Measurements from ENCODE around the gene NEDD4L. TPM values are rescaled to one million over a fixed set of nuclear protein-coding genes. Genes with fewer than 3 reads are reported as not detected.
A peak's percentile ranks its signal among the peaks of the same experiment; 100 is the strongest.

Gene NEDD4L
- total and polyA plus RNA-seq, 4 donors: 40.2 to 308 (median 148) TPM

DNA sequence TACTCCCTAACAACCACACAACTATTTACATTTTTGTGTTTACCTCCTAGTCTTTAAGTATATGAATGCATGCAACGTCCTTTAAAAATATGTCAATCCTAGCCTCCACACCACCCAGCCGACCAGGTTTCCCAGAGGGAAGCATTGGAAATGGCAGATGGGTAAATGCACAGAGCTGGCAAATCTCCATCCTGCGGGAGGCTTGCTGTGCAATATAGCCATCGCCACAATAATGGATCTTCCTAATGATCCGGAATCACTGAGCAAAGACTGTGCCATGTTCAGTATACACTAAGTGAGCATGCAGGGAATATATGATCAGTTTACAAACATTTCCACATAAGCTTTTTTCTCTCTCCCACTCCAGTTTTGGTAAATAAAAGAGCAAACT is 131.8 kb downstream of the NEDD4L start:
- DNase-seq (no peak), ATAC-seq (ENCODE audit: insufficient read depth, low FRiP score) (no peak)
- no peak overlapping the region for H3K4me3 ChIP-seq
- TF ChIP-seq CTCF (IDR thresholded peaks at IDR 0.05; ENCODE audit: control extremely low read depth, extremely low read depth): no peak
- H3K36me3 ChIP-seq (ENCODE audit: control insufficient read depth in 4 of 4, insufficient read depth in 4 of 4, low read length in 4 of 4): peaks cover 0 to 8% (median under 1%) of the 10 kb centered on the region in 4 donors
- peaks cover 0 to 47% (median 28%) of the 10 kb centered on the region in 5 donors for H3K4me1 ChIP-seq (ENCODE audit: control insufficient read depth in 5 of 5, insufficient read depth in 5 of 5, low read length in 5 of 5)
- no peaks in the 10 kb centered on the region for H3K27me3 ChIP-seq (ENCODE audit: control insufficient read depth in 3 of 3, insufficient read depth in 3 of 3, low read length in 2 of 3)
- H3K27ac ChIP-seq (ENCODE audit: low read depth in 1 of 2, low read length in 1 of 2): no peak overlapping the region
- WGBS, 2 donors: 78 to 83% methylated on average over 5 of the region's 5 CpGs
- no peak overlapping the region for H3K9ac ChIP-seq (ENCODE audit: insufficient read depth in 1 of 2, low read length in 2 of 2)
- no peaks in the 10 kb centered on the region for H3K9me3 ChIP-seq (ENCODE audit: control insufficient read depth in 4 of 4, insufficient read depth in 3 of 4, low read length in 3 of 4)

DNA sequence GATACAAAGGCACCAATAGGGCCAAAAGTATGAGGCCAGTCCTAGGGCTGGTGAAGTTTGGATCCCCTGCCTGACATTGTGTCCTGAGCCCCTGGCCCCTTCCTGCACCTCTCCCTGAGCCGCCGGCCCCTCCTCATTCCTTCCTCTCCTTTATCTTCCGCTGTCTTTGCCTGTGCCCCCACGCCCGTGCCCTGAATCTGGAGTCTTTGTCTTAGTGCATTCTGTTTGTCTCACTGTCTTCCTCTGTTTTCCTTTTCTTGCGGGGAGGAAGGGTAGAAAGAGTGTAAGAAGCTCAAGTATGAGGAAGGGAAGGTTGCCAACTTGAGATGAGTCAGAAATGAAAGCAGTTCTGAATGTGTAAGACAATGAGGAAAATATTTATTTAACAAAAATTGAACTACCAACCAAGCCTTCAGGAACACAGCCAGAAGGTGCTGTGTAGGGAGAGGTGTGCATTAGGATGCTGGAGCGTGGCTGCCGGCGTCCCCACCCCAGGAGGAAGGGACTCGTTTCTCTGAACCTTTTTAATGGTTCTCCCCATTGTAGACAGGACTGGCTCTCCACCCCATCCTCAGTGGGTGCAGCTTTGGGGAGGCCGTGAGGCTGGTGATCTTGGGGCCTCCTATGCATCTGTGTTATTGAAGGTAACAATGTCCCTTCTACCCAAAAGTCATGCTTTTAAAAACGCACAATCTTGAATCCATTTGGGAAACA is 133.1 kb downstream of the NEDD4L start:
- H3K4me3 ChIP-seq: no peak overlapping the region
- H3K9me3 ChIP-seq (ENCODE audit: control insufficient read depth in 4 of 4, insufficient read depth in 3 of 4, low read length in 3 of 4): no peaks in the 10 kb centered on the region
- DNase-seq (peak in 2 of 3 donors; percentile 82 to 90), ATAC-seq (ENCODE audit: insufficient read depth, low FRiP score) (peak; percentile 9)
- peaks cover 0 to 54% (median 28%) of the 10 kb centered on the region in 5 donors for H3K4me1 ChIP-seq (ENCODE audit: control insufficient read depth in 5 of 5, insufficient read depth in 5 of 5, low read length in 5 of 5)
- H3K27me3 ChIP-seq (ENCODE audit: control insufficient read depth in 3 of 3, insufficient read depth in 3 of 3, low read length in 2 of 3): no peaks in the 10 kb centered on the region
- peak overlapping the region in 1 of 2 donors; percentile 83 for H3K27ac ChIP-seq (ENCODE audit: low read depth in 1 of 2, low read length in 1 of 2)
- 43 to 57% methylated on average over 12 of the region's 12 CpGs for WGBS, 2 donors
- TF ChIP-seq CTCF (IDR thresholded peaks at IDR 0.05; ENCODE audit: control extremely low read depth, extremely low read depth): no peak
- no peak overlapping the region for H3K9ac ChIP-seq (ENCODE audit: insufficient read depth in 1 of 2, low read length in 2 of 2)
- H3K36me3 ChIP-seq (ENCODE audit: control insufficient read depth in 4 of 4, insufficient read depth in 4 of 4, low read length in 4 of 4): peaks cover 0 to 2% (median 0%) of the 10 kb centered on the region in 4 donors

DNA sequence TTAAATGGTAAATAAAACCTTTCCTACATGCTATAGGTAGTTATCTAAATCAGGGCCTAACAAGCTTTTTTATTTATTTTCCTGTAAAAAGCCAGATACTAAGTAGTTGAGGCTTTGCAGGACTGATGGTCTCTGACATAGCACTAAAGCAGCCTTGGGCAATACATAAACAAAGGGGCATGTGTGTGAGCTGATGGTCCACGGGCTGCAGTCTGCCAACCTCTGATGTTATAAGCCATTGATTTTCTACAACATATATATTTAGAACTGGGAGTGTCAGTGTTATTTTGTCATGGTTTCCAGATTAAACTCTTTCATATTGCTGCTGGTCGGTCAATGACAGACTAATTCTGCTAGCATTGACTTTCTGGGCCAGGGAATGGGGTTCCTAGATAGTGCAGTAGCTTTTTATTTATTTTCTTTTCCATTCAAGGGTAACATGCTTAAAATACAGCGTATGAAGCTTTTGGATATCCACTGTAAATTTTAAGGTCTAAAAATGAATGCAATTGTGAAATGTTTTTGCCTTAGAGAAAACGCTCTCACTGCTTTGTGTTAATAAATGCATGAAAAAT is 134.0 kb downstream of the NEDD4L start:
- Histone ChIP-seq H3K9ac (ENCODE audit: insufficient read depth in 1 of 2, low read length in 2 of 2) (no peak overlapping the region), H3K36me3 (ENCODE audit: control insufficient read depth in 4 of 4, insufficient read depth in 4 of 4, low read length in 4 of 4) (no peaks in the 10 kb centered on the region), H3K27ac (ENCODE audit: low read depth in 1 of 2, low read length in 1 of 2) (no peak overlapping the region), H3K4me1 (ENCODE audit: control insufficient read depth in 5 of 5, insufficient read depth in 5 of 5, low read length in 5 of 5) (peaks cover 0 to 56% (median 32%) of the 10 kb centered on the region in 5 donors), H3K4me3 (no peak overlapping the region), H3K27me3 (ENCODE audit: control insufficient read depth in 3 of 3, insufficient read depth in 3 of 3, low read length in 2 of 3) (no peaks in the 10 kb centered on the region), H3K9me3 (ENCODE audit: control insufficient read depth in 4 of 4, insufficient read depth in 3 of 4, low read length in 3 of 4) (no peaks in the 10 kb centered on the region)
- DNase-seq (peak in 2 of 3 donors; percentile 47 to 56), ATAC-seq (ENCODE audit: insufficient read depth, low FRiP score) (no peak)
- 79 to 82% methylated on average over 4 of the region's 4 CpGs for WGBS, 2 donors
- no peak for TF ChIP-seq CTCF (IDR thresholded peaks at IDR 0.05; ENCODE audit: control extremely low read depth, extremely low read depth)

Measured in lung (tissue), 12 donors.